ENCODE measurements around the gene NPL.
A peak's percentile ranks its signal among the peaks of the same experiment; 100 is the strongest.

The NPL gene

GRCh38 chr1:182795563-182796228 is 6.1 kb downstream of the NPL start:
- Histone ChIP-seq H4K20me1 (ENCODE audit: insufficient read depth, low read length) (no peaks in the 10 kb centered on the region), H3K27ac (ENCODE audit: low read length) (no peak overlapping the region), H3K79me2 (ENCODE audit: insufficient read depth, low read length) (no peaks in the 10 kb centered on the region), H3K36me3 (ENCODE audit: insufficient read depth, low read length) (no peaks in the 10 kb centered on the region), H3K4me2 (ENCODE audit: insufficient read depth, low read length) (no peak overlapping the region), H3K27me3 (ENCODE audit: insufficient read depth, low read length, poor library complexity) (no peaks in the 10 kb centered on the region), H3K9ac (ENCODE audit: low read depth, low read length) (no peak overlapping the region), H3K4me1 (ENCODE audit: insufficient read depth, low read length) (peaks cover 7% of the 10 kb centered on the region; the same call in 1 of the 2 replicates), H3K9me3 (ENCODE audit: insufficient read depth, low read length, severe bottlenecking) (no peaks in the 10 kb centered on the region), H3K4me3 (ENCODE audit: low read depth in 1 of 2, low read length in 2 of 2) (no peak overlapping the region), H2AFZ (ENCODE audit: low read depth, low read length) (no peak overlapping the region)
- DNase-seq = no peak
- peak; percentile 56; the same call in 2 of the 3 replicates for ATAC-seq (ENCODE audit: insufficient read depth, low read depth)
- TF ChIP-seq EZH2 (IDR thresholded peaks at IDR 0.05; ENCODE audit: borderline replicate concordance, low read depth, low read length, severe bottlenecking) = no peak
- TF ChIP-seq, protein P1, sequence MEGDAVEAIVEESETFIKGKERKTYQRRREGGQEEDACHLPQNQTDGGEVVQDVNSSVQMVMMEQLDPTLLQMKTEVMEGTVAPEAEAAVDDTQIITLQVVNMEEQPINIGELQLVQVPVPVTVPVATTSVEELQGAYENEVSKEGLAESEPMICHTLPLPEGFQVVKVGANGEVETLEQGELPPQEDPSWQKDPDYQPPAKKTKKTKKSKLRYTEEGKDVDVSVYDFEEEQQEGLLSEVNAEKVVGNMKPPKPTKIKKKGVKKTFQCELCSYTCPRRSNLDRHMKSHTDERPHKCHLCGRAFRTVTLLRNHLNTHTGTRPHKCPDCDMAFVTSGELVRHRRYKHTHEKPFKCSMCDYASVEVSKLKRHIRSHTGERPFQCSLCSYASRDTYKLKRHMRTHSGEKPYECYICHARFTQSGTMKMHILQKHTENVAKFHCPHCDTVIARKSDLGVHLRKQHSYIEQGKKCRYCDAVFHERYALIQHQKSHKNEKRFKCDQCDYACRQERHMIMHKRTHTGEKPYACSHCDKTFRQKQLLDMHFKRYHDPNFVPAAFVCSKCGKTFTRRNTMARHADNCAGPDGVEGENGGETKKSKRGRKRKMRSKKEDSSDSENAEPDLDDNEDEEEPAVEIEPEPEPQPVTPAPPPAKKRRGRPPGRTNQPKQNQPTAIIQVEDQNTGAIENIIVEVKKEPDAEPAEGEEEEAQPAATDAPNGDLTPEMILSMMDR (IDR thresholded peaks at IDR 0.05; ENCODE audit: borderline replicate concordance, extremely low read depth, low read length, poor library complexity, severe bottlenecking) = no peak

GRCh38 chr1:182802006-182802803 is 12.6 kb downstream of the NPL start:
- DNase-seq (no peak), ATAC-seq (ENCODE audit: insufficient read depth, low read depth) (no peak)
- H3K27ac ChIP-seq (ENCODE audit: low read length) = no peak overlapping the region
- no peak overlapping the region for H2AFZ ChIP-seq (ENCODE audit: low read depth, low read length)
- H4K20me1 ChIP-seq (ENCODE audit: insufficient read depth, low read length) = no peaks in the 10 kb centered on the region
- no peaks in the 10 kb centered on the region for H3K79me2 ChIP-seq (ENCODE audit: insufficient read depth, low read length)
- H3K4me1 ChIP-seq (ENCODE audit: insufficient read depth, low read length) = no peaks in the 10 kb centered on the region
- H3K27me3 ChIP-seq (ENCODE audit: insufficient read depth, low read length, poor library complexity) = no peaks in the 10 kb centered on the region
- no peak overlapping the region for H3K9ac ChIP-seq (ENCODE audit: low read depth, low read length)
- no peak overlapping the region for H3K4me2 ChIP-seq (ENCODE audit: insufficient read depth, low read length)
- peaks cover 6% of the 10 kb centered on the region; the same call in 1 of the 2 replicates for H3K36me3 ChIP-seq (ENCODE audit: insufficient read depth, low read length)
- no peaks in the 10 kb centered on the region for H3K9me3 ChIP-seq (ENCODE audit: insufficient read depth, low read length, severe bottlenecking)
- no peak overlapping the region for H3K4me3 ChIP-seq (ENCODE audit: low read depth in 1 of 2, low read length in 2 of 2)
- no peak for TF ChIP-seq EZH2 (IDR thresholded peaks at IDR 0.05; ENCODE audit: borderline replicate concordance, low read depth, low read length, severe bottlenecking)
- TF ChIP-seq, protein P1 (IDR thresholded peaks at IDR 0.05; ENCODE audit: borderline replicate concordance, extremely low read depth, low read length, poor library complexity, severe bottlenecking) = no peak

GRCh38 chr1:182803846-182804245 is 14.3 kb downstream of the NPL start:
- Histone ChIP-seq H3K9ac (ENCODE audit: low read depth, low read length) (no peak overlapping the region), H3K36me3 (ENCODE audit: insufficient read depth, low read length) (peaks cover 6% of the 10 kb centered on the region; the same call in 1 of the 2 replicates), H3K9me3 (ENCODE audit: insufficient read depth, low read length, severe bottlenecking) (no peaks in the 10 kb centered on the region), H3K27ac (ENCODE audit: low read length) (no peak overlapping the region), H3K4me3 (ENCODE audit: low read depth in 1 of 2, low read length in 2 of 2) (no peak overlapping the region), H4K20me1 (ENCODE audit: insufficient read depth, low read length) (no peaks in the 10 kb centered on the region), H2AFZ (ENCODE audit: low read depth, low read length) (no peak overlapping the region), H3K4me1 (ENCODE audit: insufficient read depth, low read length) (no peaks in the 10 kb centered on the region), H3K4me2 (ENCODE audit: insufficient read depth, low read length) (no peak overlapping the region), H3K27me3 (ENCODE audit: insufficient read depth, low read length, poor library complexity) (no peaks in the 10 kb centered on the region), H3K79me2 (ENCODE audit: insufficient read depth, low read length) (no peaks in the 10 kb centered on the region)
- ATAC-seq (ENCODE audit: insufficient read depth, low read depth) (no peak), DNase-seq (no peak)
- TF ChIP-seq EZH2 (IDR thresholded peaks at IDR 0.05; ENCODE audit: borderline replicate concordance, low read depth, low read length, severe bottlenecking) = no peak
- TF ChIP-seq, protein P1 (IDR thresholded peaks at IDR 0.05; ENCODE audit: borderline replicate concordance, extremely low read depth, low read length, poor library complexity, severe bottlenecking) = no peak
